ENCODE data around the gene MRFAP1L1. TPM values are rescaled to one million over a fixed set of nuclear protein-coding genes. Genes with fewer than 3 reads are reported as not detected.
A peak's percentile ranks its signal among the peaks of the same experiment; 100 is the strongest.
"Not testable (repeated sequence)": the region's sequence is repeated elsewhere in the genome, so short reads cannot be mapped to it uniquely, and the experiment has no call there.

The MRFAP1L1 gene
- 44.7 to 52.9 TPM (median 46.5 TPM) in 3 replicates for total RNA-seq
- long read RNA-seq, transcript MRFAP1L1-201 (2 exons, 1,593 nt), result major isoform, 6 of 9 reads
- long read RNA-seq, partial matches to known transcripts, result 0 of 9 reads
- long read RNA-seq, other reads (novel, unspliced or antisense), result 2 of 9 reads

- peak within 1 kb of the TSS; percentile 97 for H3K4me3 Mint-ChIP-seq (ENCODE audit: unreplicated experiment)
- H3K9me3 Mint-ChIP-seq (ENCODE audit: low read depth), result no peaks in the 10 kb centered on the region
- H3K27ac Mint-ChIP-seq (ENCODE audit: unreplicated experiment), result peak within 1 kb of the TSS; percentile 94
- peaks cover 11% of the 10 kb centered on the region for H3K36me3 Mint-ChIP-seq (ENCODE audit: low read depth)
- TF ChIP-seq CTCF (IDR thresholded peaks at IDR 0.05), result peak; percentile 54
- peaks cover 48% of the 10 kb centered on the region for H3K4me1 Mint-ChIP-seq (ENCODE audit: low read depth)
- H3K27me3 Mint-ChIP-seq (ENCODE audit: low read depth), result peaks cover 3% of the 10 kb centered on the region
- DNase-seq (ENCODE audit: low spot score), result peak; percentile 98
Observed at GRCh38 chr4:6709230-6710114, at the start of gene MRFAP1L1. MRFAP1L1 (minus strand) TSS chr4:6709865; CDS start chr4:6709629, 236 bp downstream.

- Mint-ChIP-seq H3K4me1 (ENCODE audit: low read depth) (peaks cover 19% of the 10 kb centered on the region), H3K4me3 (ENCODE audit: unreplicated experiment) (no peak overlapping the region), H3K27ac (ENCODE audit: unreplicated experiment) (no peak overlapping the region), H3K36me3 (ENCODE audit: low read depth) (no peaks in the 10 kb centered on the region), H3K27me3 (ENCODE audit: low read depth) (no peaks in the 10 kb centered on the region), H3K9me3 (ENCODE audit: low read depth) (no peaks in the 10 kb centered on the region)
- TF ChIP-seq CTCF (IDR thresholded peaks at IDR 0.05), result no peak
- no peak for DNase-seq (ENCODE audit: low spot score)
Observed at GRCh38 chr4:6758728-6759127, 49.1 kb upstream of the MRFAP1L1 start.

GRCh38 chr4:6756345-6756744 is 46.7 kb upstream of the MRFAP1L1 start:
- H3K27ac Mint-ChIP-seq (ENCODE audit: unreplicated experiment), result not testable (repeated sequence)

GRCh38 chr4:6755088-6755753 is 45.6 kb upstream of the MRFAP1L1 start:
- DNase-seq (ENCODE audit: low spot score), result no peak
- H3K4me1 Mint-ChIP-seq (ENCODE audit: low read depth), result no peaks in the 10 kb centered on the region
- no peak overlapping the region for H3K4me3 Mint-ChIP-seq (ENCODE audit: unreplicated experiment)
- no peaks in the 10 kb centered on the region for H3K9me3 Mint-ChIP-seq (ENCODE audit: low read depth)
- no peak for TF ChIP-seq CTCF (IDR thresholded peaks at IDR 0.05)
- no peaks in the 10 kb centered on the region for H3K36me3 Mint-ChIP-seq (ENCODE audit: low read depth)
- no peaks in the 10 kb centered on the region for H3K27me3 Mint-ChIP-seq (ENCODE audit: low read depth)
- H3K27ac Mint-ChIP-seq (ENCODE audit: unreplicated experiment), result no peak overlapping the region

More at GRCh38 chr4:6756345-6756744, 46.7 kb upstream of the MRFAP1L1 start:
- H3K4me1 Mint-ChIP-seq (ENCODE audit: low read depth); H3K27me3 Mint-ChIP-seq (ENCODE audit: low read depth); H3K4me3 Mint-ChIP-seq (ENCODE audit: unreplicated experiment); H3K9me3 Mint-ChIP-seq (ENCODE audit: low read depth); DNase-seq (ENCODE audit: low spot score); H3K36me3 Mint-ChIP-seq (ENCODE audit: low read depth): not testable (repeated sequence)

- DNase-seq (ENCODE audit: low spot score), result no peak
- Mint-ChIP-seq H3K27me3 (ENCODE audit: low read depth) (no peaks in the 10 kb centered on the region), H3K27ac (ENCODE audit: unreplicated experiment) (no peak overlapping the region), H3K9me3 (ENCODE audit: low read depth) (no peaks in the 10 kb centered on the region), H3K36me3 (ENCODE audit: low read depth) (no peaks in the 10 kb centered on the region), H3K4me1 (ENCODE audit: low read depth) (peaks cover 2% of the 10 kb centered on the region), H3K4me3 (ENCODE audit: unreplicated experiment) (no peak overlapping the region)
- no peak for TF ChIP-seq CTCF (IDR thresholded peaks at IDR 0.05)
Observed at GRCh38 chr4:6754481-6755087, 44.9 kb upstream of the MRFAP1L1 start.

Measured in chondrocyte (in vitro differentiated cells).